Activated T-cell treated with anti-CD3 and anti-CD28 coated beads, Interleukin-2, amount 50 U/mL, for 4 hours (primary cell): Measurements from ENCODE around the gene ZDHHC1. TPM values are rescaled to one million over a fixed set of nuclear protein-coding genes. Genes with fewer than 3 reads are reported as not detected.

Experiments used
- ATAC-seq, 2 donors: fragments of 200-7000 bp; cut with Tn5 transposase; one replicate each; pipeline ENCODE4 v1.10.0; 2021
- DNase-seq: peaks from one replicate; pipeline ENCODE4 v3.0.0-alpha.2; 2020
- H3K27me3 Mint-ChIP-seq: one replicate; pipeline ENCODE4 v1.8.0; 2021; ENCODE audit warnings: low read depth, mixed read lengths
- H3K36me3 Mint-ChIP-seq: one replicate; pipeline ENCODE4 v1.8.0; 2022; ENCODE audit warnings: mixed read lengths; ENCODE audit not compliant: insufficient read depth
- H3K4me1 Mint-ChIP-seq: one replicate; pipeline ENCODE4 v1.8.0; 2021; ENCODE audit warnings: low read depth, mixed read lengths
- H3K4me3 Mint-ChIP-seq: one replicate; pipeline ENCODE4 v1.8.0; 2021; ENCODE audit warnings: mild to moderate bottlenecking, moderate library complexity, mixed read lengths
- H3K9me3 Mint-ChIP-seq: one replicate; pipeline ENCODE4 v1.8.0; 2021; ENCODE audit warnings: mixed read lengths
- total RNA-seq, 3 donors: library from RNA; stranded (reverse); gene quantifications; one replicate each; pipeline ENCODE4 v1.2.1, GENCODE V29; 2021

The ZDHHC1 gene
- total RNA-seq, 3 donors from 2014 or later, result 0.61 to 0.99 (median 0.79) TPM

GRCh38 chr16:67429799-67430503 lies 13.7 kb upstream of the ZDHHC1 start:
- ATAC-seq, result peak in 1 of 2 donors; percentile 4
- Mint-ChIP-seq H3K4me1 (peaks cover 8% of the 10 kb centered on the region), H3K36me3 (no peaks in the 10 kb centered on the region), H3K9me3 (no peaks in the 10 kb centered on the region), H3K27me3 (peaks cover 35% of the 10 kb centered on the region), H3K4me3 (peak overlapping the region; percentile 78)
- DNase-seq, result no peak

GRCh38 chr16:67429053-67429798 lies 12.9 kb upstream of the ZDHHC1 start:
- Mint-ChIP-seq H3K36me3 (no peaks in the 10 kb centered on the region), H3K9me3 (no peaks in the 10 kb centered on the region), H3K4me3 (peak overlapping the region; percentile 55), H3K4me1 (peaks cover 8% of the 10 kb centered on the region), H3K27me3 (peaks cover 36% of the 10 kb centered on the region)
- no peak for DNase-seq
- no peak for ATAC-seq

DNA sequence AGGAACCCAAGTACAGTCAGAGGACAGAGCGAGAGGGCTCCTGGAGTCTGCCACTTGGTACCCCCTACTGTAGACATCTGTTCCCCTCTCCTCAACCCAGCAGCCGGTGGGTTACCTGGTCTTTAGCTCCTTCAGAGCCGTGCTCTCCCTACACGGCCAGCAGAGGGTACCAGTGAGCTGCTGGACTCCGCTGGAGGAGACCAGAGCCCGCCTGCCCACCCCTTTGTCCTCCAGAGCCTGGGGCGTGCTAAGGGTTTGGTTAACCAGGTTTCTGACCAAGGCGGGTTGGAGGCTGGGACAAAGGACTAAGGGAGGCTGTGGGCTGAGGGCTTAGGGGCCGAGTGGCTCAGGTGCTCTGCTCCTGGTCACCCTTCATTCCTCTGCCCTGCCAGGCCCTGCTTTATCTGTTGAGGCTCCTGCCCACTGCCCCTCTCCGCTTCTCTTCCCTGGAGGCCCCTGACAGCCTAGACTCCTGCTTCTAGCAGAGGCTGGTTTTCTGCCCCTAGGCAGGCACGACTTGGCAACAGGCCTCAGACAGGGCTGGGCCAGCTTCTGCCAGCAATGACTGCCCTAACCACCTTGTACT lies 12.0 kb upstream of the ZDHHC1 start:
- Mint-ChIP-seq H3K4me3 (no peak overlapping the region), H3K9me3 (no peaks in the 10 kb centered on the region), H3K27me3 (peaks cover 40% of the 10 kb centered on the region), H3K36me3 (no peaks in the 10 kb centered on the region), H3K4me1 (peaks cover 8% of the 10 kb centered on the region)
- peak; percentile 60 to 65 for ATAC-seq
- peak; percentile 49 for DNase-seq

DNA sequence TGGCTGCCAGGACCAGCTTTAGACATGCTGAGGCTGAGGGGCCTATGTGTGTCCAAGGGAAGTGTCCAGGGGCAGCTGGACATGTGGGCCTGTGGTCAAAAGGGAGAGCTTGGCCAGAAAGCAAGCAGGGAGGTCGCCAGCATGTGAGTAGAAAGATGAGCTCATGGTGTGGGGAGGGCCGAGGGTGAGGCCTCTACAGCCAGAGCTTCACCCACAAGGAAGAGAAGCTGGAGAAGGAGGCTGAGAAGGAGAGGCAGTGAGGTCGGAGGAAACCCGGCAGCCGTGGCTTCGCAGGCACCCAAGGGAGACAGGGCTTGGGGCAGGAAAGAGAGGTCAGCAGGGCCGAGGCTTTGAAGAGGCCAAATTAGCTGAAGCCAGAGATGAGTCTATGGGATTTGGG lies 10.7 kb upstream of the ZDHHC1 start:
- Mint-ChIP-seq H3K4me3 (no peak overlapping the region), H3K27me3 (peaks cover 40% of the 10 kb centered on the region), H3K4me1 (peaks cover 6% of the 10 kb centered on the region), H3K9me3 (no peaks in the 10 kb centered on the region), H3K36me3 (no peaks in the 10 kb centered on the region)
- no peak for DNase-seq
- ATAC-seq, result no peak

DNA sequence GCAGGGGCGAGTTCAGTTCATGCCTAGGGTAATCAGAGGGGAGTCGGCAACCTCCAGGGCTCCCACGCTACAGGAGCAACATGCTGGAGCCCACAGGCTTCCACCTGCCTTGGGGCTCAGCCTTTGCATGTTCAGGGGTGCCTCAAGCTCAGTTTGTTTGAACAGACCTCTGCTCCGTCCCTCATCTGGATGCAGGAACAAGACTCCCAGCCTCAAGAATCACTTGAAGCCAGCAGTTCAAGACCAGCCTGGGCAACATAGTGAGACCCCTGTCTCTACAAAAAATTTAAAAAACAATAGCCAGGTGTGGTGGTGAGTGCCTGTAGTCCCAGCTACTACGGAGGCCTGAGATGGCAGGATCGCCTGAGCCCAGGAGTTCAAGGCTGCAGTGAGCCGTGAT lies 9.7 kb upstream of the ZDHHC1 start:
- no peaks in the 10 kb centered on the region for H3K9me3 Mint-ChIP-seq
- ATAC-seq, result no peak
- H3K27me3 Mint-ChIP-seq, result peaks cover 40% of the 10 kb centered on the region
- DNase-seq, result no peak
- H3K36me3 Mint-ChIP-seq, result no peaks in the 10 kb centered on the region
- no peak overlapping the region for H3K4me3 Mint-ChIP-seq
- H3K4me1 Mint-ChIP-seq, result peaks cover 3% of the 10 kb centered on the region

DNA sequence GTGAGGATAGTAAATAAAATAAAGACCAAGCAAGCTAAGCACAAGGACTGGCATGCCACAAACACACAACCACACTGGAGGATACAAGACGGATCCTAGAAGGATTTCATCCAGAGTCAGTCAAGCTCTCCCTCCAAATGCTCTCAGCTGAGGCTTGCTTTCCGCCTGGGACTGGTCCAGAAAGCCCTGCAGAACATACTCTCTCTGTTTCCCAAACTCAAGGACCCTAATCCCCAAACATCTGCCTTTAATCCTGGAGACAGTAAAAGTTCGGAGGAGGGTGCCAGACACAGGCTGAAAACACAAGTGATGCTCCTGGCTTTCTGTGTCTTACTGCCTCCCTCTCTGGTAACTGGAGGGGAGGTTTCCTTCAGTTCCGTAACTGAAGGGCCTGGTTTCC lies 9.3 kb upstream of the ZDHHC1 start:
- ATAC-seq (no peak), DNase-seq (no peak)
- H3K27me3 Mint-ChIP-seq, result peaks cover 40% of the 10 kb centered on the region
- peaks cover 3% of the 10 kb centered on the region for H3K4me1 Mint-ChIP-seq
- H3K9me3 Mint-ChIP-seq, result no peaks in the 10 kb centered on the region
- no peaks in the 10 kb centered on the region for H3K36me3 Mint-ChIP-seq
- no peak overlapping the region for H3K4me3 Mint-ChIP-seq

DNA sequence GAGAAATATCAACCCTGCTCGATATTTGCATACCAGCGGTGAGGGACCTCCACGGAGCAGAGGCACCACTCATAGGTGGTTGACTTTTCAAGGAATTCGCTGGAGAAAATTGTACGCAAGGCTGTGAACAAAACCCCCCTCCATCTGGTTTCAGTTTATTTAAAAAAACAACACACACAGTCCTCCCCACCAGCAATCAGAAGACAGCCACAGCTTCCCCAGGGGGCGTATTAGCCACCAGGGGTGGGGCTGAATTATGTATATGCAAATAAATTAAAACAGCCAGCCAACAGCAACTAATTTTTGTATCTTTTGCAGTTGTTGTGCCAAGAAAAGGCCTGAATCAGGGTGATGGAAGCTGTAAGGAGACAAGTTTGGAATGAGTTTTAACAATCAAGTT lies 8.8 kb upstream of the ZDHHC1 start:
- H3K36me3 Mint-ChIP-seq, result no peaks in the 10 kb centered on the region
- no peak overlapping the region for H3K4me3 Mint-ChIP-seq
- peaks cover 36% of the 10 kb centered on the region for H3K27me3 Mint-ChIP-seq
- ATAC-seq (no peak), DNase-seq (no peak)
- H3K4me1 Mint-ChIP-seq, result no peaks in the 10 kb centered on the region
- no peaks in the 10 kb centered on the region for H3K9me3 Mint-ChIP-seq

DNA sequence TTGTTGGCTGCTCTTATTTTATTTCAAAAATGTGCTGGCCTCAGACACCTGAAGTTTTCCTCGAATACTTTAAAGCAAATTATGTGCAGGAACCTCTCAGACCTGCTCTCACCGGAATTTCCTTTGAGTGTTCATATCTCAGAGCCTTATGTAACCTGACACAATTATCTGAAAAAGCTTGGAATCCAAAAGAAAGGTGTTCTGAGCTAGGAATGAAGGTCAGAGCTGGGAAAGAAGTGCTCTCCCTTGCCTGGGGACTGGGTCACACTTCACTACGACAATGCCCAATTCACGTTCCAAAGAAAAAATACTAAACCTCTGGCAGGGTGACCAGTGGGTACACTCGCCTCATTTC lies 8.0 kb upstream of the ZDHHC1 start:
- Mint-ChIP-seq H3K4me3 (no peak overlapping the region), H3K27me3 (peaks cover 36% of the 10 kb centered on the region), H3K9me3 (no peaks in the 10 kb centered on the region), H3K36me3 (no peaks in the 10 kb centered on the region), H3K4me1 (no peaks in the 10 kb centered on the region)
- DNase-seq (no peak), ATAC-seq (no peak)

GRCh38 chr16:67423611-67424260 lies 7.5 kb upstream of the ZDHHC1 start:
- Mint-ChIP-seq H3K9me3 (no peaks in the 10 kb centered on the region), H3K36me3 (no peaks in the 10 kb centered on the region), H3K27me3 (peaks cover 32% of the 10 kb centered on the region), H3K4me1 (no peaks in the 10 kb centered on the region), H3K4me3 (no peak overlapping the region)
- ATAC-seq (no peak), DNase-seq (no peak)

DNA sequence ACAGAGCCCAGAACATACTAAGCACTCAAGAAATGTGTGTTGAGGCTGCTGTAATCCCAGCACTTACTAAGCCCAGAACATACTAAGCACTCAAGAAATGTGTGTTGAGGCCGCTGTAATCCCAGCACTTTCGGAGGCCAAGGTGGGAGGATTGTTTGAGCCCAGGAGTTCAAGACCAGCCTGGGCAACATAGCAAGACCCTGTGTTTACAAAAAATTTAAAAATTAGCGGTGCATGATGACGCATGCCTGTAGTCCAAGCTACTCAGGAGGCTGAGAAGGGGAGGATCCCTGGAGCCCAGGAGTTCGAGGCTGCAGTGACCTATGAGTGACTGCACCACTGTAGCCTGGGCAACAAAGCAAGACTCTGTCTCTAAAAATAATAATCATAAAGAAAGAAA lies 6.7 kb upstream of the ZDHHC1 start:
- Mint-ChIP-seq H3K9me3 (no peaks in the 10 kb centered on the region), H3K36me3 (no peaks in the 10 kb centered on the region), H3K4me3 (no peak overlapping the region), H3K27me3 (peaks cover 31% of the 10 kb centered on the region), H3K4me1 (no peaks in the 10 kb centered on the region)
- ATAC-seq (no peak), DNase-seq (no peak)

DNA sequence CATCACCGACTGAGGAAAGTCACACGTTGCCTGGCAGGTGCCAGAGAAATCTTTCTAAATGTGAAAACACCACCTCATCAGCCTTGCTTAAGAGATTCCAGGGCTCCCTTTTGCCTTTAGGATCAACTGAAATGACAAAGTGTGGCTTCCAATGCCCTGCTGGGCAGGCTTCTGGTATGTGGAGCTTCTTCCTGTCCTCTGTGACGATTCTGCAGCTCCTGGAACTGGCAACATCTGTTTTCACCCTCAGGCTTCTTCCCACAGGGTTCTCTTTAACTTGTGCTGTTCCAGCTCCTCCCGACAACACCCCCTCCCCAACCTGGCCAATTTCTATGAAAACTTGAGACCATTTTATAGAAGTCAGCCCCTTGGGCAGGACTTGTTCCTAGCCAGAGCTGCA lies 4.8 kb upstream of the ZDHHC1 start:
- H3K9me3 Mint-ChIP-seq, result no peaks in the 10 kb centered on the region
- H3K27me3 Mint-ChIP-seq, result peaks cover 41% of the 10 kb centered on the region
- no peak overlapping the region for H3K4me3 Mint-ChIP-seq
- DNase-seq (no peak), ATAC-seq (no peak)
- no peaks in the 10 kb centered on the region for H3K36me3 Mint-ChIP-seq
- H3K4me1 Mint-ChIP-seq, result peaks cover 6% of the 10 kb centered on the region

DNA sequence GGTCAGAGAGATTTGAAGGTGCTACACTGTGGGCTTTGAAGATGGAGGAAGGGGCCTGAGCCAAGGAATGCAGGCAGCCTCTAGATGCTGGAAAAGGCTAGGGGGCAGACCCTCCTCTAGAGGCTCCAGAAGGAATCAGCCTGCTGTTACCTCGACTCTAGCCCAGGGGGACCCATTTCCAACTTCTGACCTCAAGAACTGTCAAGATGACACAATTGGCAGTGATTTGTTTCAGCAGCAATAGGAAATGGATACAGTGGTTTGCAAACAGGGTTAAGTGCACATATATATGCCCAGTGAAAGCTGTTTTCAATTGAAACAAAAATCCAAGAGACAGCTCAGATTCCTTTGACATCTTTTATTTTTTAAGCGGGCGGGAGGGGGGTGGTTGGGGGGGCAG lies 3.7 kb upstream of the ZDHHC1 start:
- Mint-ChIP-seq H3K36me3 (no peaks in the 10 kb centered on the region), H3K4me3 (no peak overlapping the region), H3K27me3 (peaks cover 39% of the 10 kb centered on the region), H3K9me3 (no peaks in the 10 kb centered on the region), H3K4me1 (peaks cover 9% of the 10 kb centered on the region)
- DNase-seq, result no peak
- no peak for ATAC-seq

- Mint-ChIP-seq H3K4me3 (no peak overlapping the region), H3K27me3 (peaks cover 40% of the 10 kb centered on the region), H3K4me1 (peaks cover 9% of the 10 kb centered on the region), H3K9me3 (no peaks in the 10 kb centered on the region), H3K36me3 (no peaks in the 10 kb centered on the region)
- DNase-seq (no peak), ATAC-seq (no peak)
These were observed 3.2 kb upstream of the ZDHHC1 start for GRCh38 chr16:67419502-67419901.

DNA sequence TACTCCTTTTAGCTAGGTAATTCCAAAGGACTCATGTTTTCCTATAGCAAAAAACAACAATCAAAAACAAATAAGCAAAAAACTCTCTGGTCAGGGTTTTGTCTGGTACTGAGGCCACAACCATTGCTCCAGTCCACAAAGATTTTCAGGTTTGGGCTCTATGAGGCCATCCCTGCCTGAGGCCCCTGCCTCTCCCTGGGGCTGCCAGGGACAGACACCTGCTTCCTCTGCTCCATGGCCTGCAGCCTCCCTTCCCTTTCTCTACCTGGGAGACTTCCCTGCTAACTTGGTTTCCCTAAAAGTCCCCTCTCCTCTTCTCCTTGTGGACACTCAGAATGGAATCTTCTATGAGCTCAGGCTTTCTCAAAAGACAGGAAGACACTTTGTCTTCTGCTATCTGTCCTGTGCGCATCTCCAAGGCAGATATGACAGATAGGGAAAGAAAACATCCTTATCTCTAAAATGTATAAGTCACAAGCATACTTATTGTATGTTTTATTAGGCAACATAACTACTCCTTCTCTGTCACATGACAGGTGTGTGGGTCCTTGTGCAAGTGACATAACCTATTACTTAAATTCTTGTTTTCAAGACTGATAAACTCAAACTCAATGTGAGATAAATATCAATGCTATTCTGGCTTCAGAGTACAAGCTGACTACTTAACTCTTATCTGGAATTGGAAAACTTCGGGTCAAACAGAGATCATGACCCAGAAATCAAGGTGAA lies 1.2 kb upstream of the ZDHHC1 start:
- Mint-ChIP-seq H3K27me3 (peaks cover 40% of the 10 kb centered on the region), H3K4me3 (peak overlapping the region; percentile 32), H3K4me1 (peaks cover 9% of the 10 kb centered on the region), H3K36me3 (no peaks in the 10 kb centered on the region), H3K9me3 (no peaks in the 10 kb centered on the region)
- DNase-seq, result no peak
- no peak for ATAC-seq
